Measurements from ENCODE around the gene REG3G. TPM values are rescaled to one million over a fixed set of nuclear protein-coding genes. Genes with fewer than 3 reads are reported as not detected.

REG3G gene
- total RNA-seq, 4 donors from 2014 or later = 0.35 TPM; not detected in 3

GRCh38 chr2:79011496-79011895 is 14.0 kb upstream of the REG3G start:
- H3K27ac ChIP-seq = no peak overlapping the region
- TF ChIP-seq, protein P1, sequence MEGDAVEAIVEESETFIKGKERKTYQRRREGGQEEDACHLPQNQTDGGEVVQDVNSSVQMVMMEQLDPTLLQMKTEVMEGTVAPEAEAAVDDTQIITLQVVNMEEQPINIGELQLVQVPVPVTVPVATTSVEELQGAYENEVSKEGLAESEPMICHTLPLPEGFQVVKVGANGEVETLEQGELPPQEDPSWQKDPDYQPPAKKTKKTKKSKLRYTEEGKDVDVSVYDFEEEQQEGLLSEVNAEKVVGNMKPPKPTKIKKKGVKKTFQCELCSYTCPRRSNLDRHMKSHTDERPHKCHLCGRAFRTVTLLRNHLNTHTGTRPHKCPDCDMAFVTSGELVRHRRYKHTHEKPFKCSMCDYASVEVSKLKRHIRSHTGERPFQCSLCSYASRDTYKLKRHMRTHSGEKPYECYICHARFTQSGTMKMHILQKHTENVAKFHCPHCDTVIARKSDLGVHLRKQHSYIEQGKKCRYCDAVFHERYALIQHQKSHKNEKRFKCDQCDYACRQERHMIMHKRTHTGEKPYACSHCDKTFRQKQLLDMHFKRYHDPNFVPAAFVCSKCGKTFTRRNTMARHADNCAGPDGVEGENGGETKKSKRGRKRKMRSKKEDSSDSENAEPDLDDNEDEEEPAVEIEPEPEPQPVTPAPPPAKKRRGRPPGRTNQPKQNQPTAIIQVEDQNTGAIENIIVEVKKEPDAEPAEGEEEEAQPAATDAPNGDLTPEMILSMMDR (IDR thresholded peaks at IDR 0.05) = no peak
- TF ChIP-seq POLR2A (IDR thresholded peaks at IDR 0.05) = no peak
- no peak for DNase-seq
- no peaks in the 10 kb centered on the region for H3K36me3 ChIP-seq
- H3K27me3 ChIP-seq = no peaks in the 10 kb centered on the region
- H3K4me1 ChIP-seq = no peaks in the 10 kb centered on the region
- no peak overlapping the region for H3K4me3 ChIP-seq
- intact Hi-C loops (cut with DNase I; ENCODE audit: low total_unique reads) = no loop called here
- no peaks in the 10 kb centered on the region for H3K9me3 ChIP-seq

DNA sequence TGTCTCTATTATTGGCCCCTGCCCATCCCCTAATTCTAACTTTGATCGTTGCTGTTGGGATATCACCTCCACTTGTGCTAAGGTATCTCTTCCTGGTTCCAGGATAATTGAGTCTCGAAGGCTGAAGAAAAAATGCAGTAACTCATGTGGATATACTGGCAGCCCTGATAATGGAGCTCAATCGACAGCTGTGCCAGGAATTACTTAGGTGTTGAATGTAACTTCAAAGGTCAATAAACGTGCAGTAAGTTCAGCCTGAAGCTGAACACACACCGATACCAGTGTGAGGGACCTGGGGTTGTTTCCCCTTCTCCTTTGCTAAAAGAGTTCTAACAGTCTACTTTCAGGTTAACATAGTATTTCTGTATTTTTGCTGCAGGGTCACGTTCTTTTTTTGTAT is 11.9 kb upstream of the REG3G start:
- Histone ChIP-seq H3K9me3 (no peaks in the 10 kb centered on the region), H3K4me3 (no peak overlapping the region), H3K27me3 (no peaks in the 10 kb centered on the region), H3K36me3 (no peaks in the 10 kb centered on the region), H3K4me1 (no peaks in the 10 kb centered on the region), H3K27ac (no peak overlapping the region)
- DNase-seq = no peak
- no peak for TF ChIP-seq POLR2A (IDR thresholded peaks at IDR 0.05)
- TF ChIP-seq, protein P1 (IDR thresholded peaks at IDR 0.05) = no peak
- intact Hi-C loops (cut with DNase I; ENCODE audit: low total_unique reads) = no loop called here

GRCh38 chr2:79016342-79016741 is 9.2 kb upstream of the REG3G start:
- intact Hi-C loops (cut with DNase I; ENCODE audit: low total_unique reads) = no loop called here
- no peaks in the 10 kb centered on the region for H3K27me3 ChIP-seq
- TF ChIP-seq, protein P1 (IDR thresholded peaks at IDR 0.05) = no peak
- no peak for TF ChIP-seq POLR2A (IDR thresholded peaks at IDR 0.05)
- H3K27ac ChIP-seq = no peak overlapping the region
- no peak for DNase-seq
- H3K36me3 ChIP-seq = no peaks in the 10 kb centered on the region
- no peak overlapping the region for H3K4me3 ChIP-seq
- H3K9me3 ChIP-seq = no peaks in the 10 kb centered on the region
- H3K4me1 ChIP-seq = no peaks in the 10 kb centered on the region

DNA sequence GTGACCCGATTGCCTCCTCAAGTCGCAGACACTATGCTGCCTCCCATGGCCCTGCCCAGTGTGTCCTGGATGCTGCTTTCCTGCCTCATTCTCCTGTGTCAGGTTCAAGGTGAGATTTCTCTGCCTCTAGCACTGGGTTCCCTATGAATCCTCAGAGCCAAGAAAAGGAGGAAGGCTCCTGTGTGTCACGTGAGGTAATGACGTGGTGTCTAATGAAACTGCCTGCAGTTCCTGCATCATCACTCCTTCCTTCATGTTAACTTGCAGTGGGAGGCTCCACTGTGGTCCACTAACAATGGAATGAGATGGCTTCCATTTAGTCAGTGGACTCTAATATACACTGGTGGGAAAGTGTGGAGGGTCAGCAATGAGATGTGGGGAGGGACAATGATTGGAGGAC is 559 bp downstream of the REG3G start:
- no peak for TF ChIP-seq POLR2A (IDR thresholded peaks at IDR 0.05)
- TF ChIP-seq, protein P1 (IDR thresholded peaks at IDR 0.05) = no peak
- H3K27me3 ChIP-seq = no peaks in the 10 kb centered on the region
- intact Hi-C loops (cut with DNase I; ENCODE audit: low total_unique reads) = no loop called here
- H3K4me3 ChIP-seq = no peak overlapping the region
- no peak for DNase-seq
- H3K4me1 ChIP-seq = no peaks in the 10 kb centered on the region
- no peak overlapping the region for H3K27ac ChIP-seq
- no peaks in the 10 kb centered on the region for H3K9me3 ChIP-seq
- H3K36me3 ChIP-seq = no peaks in the 10 kb centered on the region

DNA sequence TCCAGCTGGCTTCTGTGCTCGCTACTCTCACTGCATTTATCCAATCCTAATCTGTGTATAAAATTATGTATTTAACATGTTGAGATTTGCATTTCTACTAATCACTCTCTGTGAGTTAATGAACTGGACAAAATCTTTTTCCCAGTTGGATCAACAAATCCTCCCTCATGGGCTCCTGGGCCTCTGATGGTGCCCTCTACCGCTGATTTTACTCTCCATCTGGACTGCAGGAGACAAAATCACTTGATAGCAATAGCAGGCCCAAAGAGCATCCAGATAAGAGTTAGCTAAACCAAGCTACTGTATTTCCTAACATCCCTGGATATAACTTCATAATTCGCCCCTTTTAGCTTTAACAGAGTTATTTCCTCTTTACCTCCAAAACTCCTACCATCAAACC is 14.4 kb downstream of the REG3G start:
- no peak overlapping the region for H3K27ac ChIP-seq
- no peaks in the 10 kb centered on the region for H3K36me3 ChIP-seq
- no peak for DNase-seq
- H3K9me3 ChIP-seq = no peaks in the 10 kb centered on the region
- H3K27me3 ChIP-seq = no peaks in the 10 kb centered on the region
- H3K4me1 ChIP-seq = no peaks in the 10 kb centered on the region
- H3K4me3 ChIP-seq = no peak overlapping the region
- intact Hi-C loops (cut with DNase I; ENCODE audit: low total_unique reads) = no loop called here
- TF ChIP-seq, protein P1 (IDR thresholded peaks at IDR 0.05) = no peak
- no peak for TF ChIP-seq POLR2A (IDR thresholded peaks at IDR 0.05)

Data from uterus (tissue), 4 donors.